ENCODE data around the gene MORN2. TPM values are rescaled to one million over a fixed set of nuclear protein-coding genes. Genes with fewer than 3 reads are reported as not detected.

The MORN2 gene
- total RNA-seq (2022; extraction: Qiagen RNA extraction; ENCODE audit: low read depth) = 41.2 to 48.1 TPM (median 44.0 TPM) in 5 replicates

GRCh38 chr2:38875576-38876367, at the start of gene MORN2, which contains the start of gene DHX57:
Gene MORN2 (plus strand): TSS chr2:38875976.
Gene DHX57 (minus strand): TSS chr2:38875934. CDS start chr2:38868405, 7,529 bp downstream.

GRCh38 chr2:38889575-38889974, 13.8 kb downstream of the MORN2 start, which contains the start of gene ARHGEF33:
Gene ARHGEF33 (plus strand): TSS chr2:38889875. CDS start chr2:38919448, 29,573 bp downstream.

Other genes starting within 250 kb of the MORN2 start
- gene GALM, start 209.9 kb upstream of the MORN2 start, total RNA-seq (2022; extraction: Qiagen RNA extraction; ENCODE audit: low read depth) = 16.3 to 21.3 TPM (median 18.4 TPM) in 5 replicates
- gene SRSF7, start 124.6 kb upstream of the MORN2 start, total RNA-seq (2022; extraction: Qiagen RNA extraction; ENCODE audit: low read depth) = 308 to 411 TPM (median 332 TPM) in 5 replicates
- gene GEMIN6, start 97.8 kb upstream of the MORN2 start, total RNA-seq (2022; extraction: Qiagen RNA extraction; ENCODE audit: low read depth) = 40.5 to 47.2 TPM (median 44.0 TPM) in 5 replicates
- 19.4 to 23.9 TPM (median 20.7 TPM) in 5 replicates for gene DHX57, start within 50 bp of the MORN2 start, total RNA-seq (2022; extraction: Qiagen RNA extraction; ENCODE audit: low read depth)
- gene ARHGEF33, start 13.9 kb downstream of the MORN2 start, total RNA-seq (2022; extraction: Qiagen RNA extraction; ENCODE audit: low read depth) = 0.02 to 0.11 TPM (median 0.03 TPM) in 3 of 5 replicates, not detected in the others
- 12.8 to 16.1 TPM (median 15.6 TPM) in 5 replicates for gene SOS1, start 245.1 kb downstream of the MORN2 start, total RNA-seq (2022; extraction: Qiagen RNA extraction; ENCODE audit: low read depth)